Testis (tissue), 3 donors: ENCODE results near the gene ZFAND6. TPM values are rescaled to one million over a fixed set of nuclear protein-coding genes. Genes with fewer than 3 reads are reported as not detected.
"Not testable (repeated sequence)": the region's sequence is repeated elsewhere in the genome, so short reads cannot be mapped to it uniquely, and the experiment has no call there.

Source experiments
- DNase-seq: peaks from one replicate; pipeline ENCODE4 v3.0.0-alpha.2; 2019
- H3K27ac ChIP-seq, 2 donors: fragments of 200-600 bp; sonication (generic); one replicate each; pipeline ENCODE4 v1.5.1; 2019
- H3K27me3 ChIP-seq: fragments of 200-600 bp; sonication (generic); one replicate; pipeline ENCODE4 v1.5.1; 2019
- H3K36me3 ChIP-seq: fragments of 200-600 bp; sonication (generic); one replicate; pipeline ENCODE4 v1.5.1; 2017; ENCODE audit warnings: low read depth; ENCODE audit errors: missing control alignments
- H3K4me1 ChIP-seq: fragments of 200-600 bp; sonication (generic); one replicate; pipeline ENCODE4 v1.5.1; 2019
- H3K4me3 ChIP-seq, 2 donors: fragments of 200-600 bp; sonication (generic); one replicate each; pipeline ENCODE4 v1.5.1; 2017 to 2019
- H3K9me3 ChIP-seq: fragments of 200-600 bp; sonication (generic); one replicate; pipeline ENCODE4 v1.5.1; 2017
- POLR2A ChIP-seq: fragments of 450-650 bp; IDR thresholded peaks from one replicate; pipeline ENCODE4 v1.6.1; 2017; ENCODE audit warnings: antibody characterized with exemption, mild to moderate bottlenecking, moderate library complexity
- WGBS, 2 donors: methylation state at CpG; one replicate each; pipeline ENCODE4 v1.1.5; 2018; 5-methylcytosine and 5-hydroxymethylcytosine counted together
- intact Hi-C: fragments of 100-400 bp; cut with DNase I; formaldehyde crosslinking; loops from one replicate; pipeline ENCODE4 v1.15.1; 2023; ENCODE audit warnings: low total_unique reads
- polyA plus RNA-seq: library from polyadenylated mRNA; stranded (reverse); fragments of 350-450 nt; fragmentation: Illumina TruSeq; extraction: RNeasy Lipid Tissue Mini Kit (QIAGEN cat#74804); gene quantifications from one replicate; pipeline ENCODE4 v1.2.3, GENCODE V29; 2014; ENCODE audit warnings: low read depth, low replicate concordance; ENCODE audit not compliant: insufficient read depth
- total RNA-seq, 2 donors: library from RNA; depleted of rRNA; stranded (reverse); fragments of >200 nt; gene quantifications; one replicate each; pipeline ENCODE4 v1.2.3, GENCODE V29; 2016
- TF ChIP-seq, protein P1 (sequence below), 3 experiments: fragments of 450-650 bp in 2 of 3; fragments of 200-600 bp in 1 of 3; sonication (generic) in 1 of 3; IDR thresholded peaks; one replicate each; pipeline ENCODE4 v1.5.1; 2016 to 2019; ENCODE audit warnings: antibody characterized with exemption in 3 of 3, mild to moderate bottlenecking in 2 of 3, moderate library complexity in 1 of 3

The ZFAND6 gene
- total and polyA plus RNA-seq, 3 donors from 2014 or later: 220 to 255 (median 251) TPM

DNA sequence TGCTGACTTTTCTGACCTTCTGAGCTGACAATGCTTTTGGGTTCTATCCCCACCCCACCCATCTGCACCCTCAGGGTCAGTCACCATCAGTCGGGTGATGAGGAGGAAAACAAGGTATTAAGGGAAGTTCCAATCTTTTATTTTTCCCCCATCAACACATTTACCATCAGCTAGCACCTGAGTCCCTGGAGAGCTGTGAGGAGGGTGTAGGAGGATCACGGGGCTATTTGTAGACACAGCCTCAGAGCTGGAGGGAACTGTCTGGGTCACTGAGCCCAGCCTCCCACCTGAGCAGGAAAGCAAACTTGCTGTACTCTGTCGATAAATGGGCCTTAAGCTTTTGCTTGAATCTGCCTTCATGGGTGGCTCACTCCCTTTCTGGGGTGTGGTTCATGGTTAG lies 24.8 kb upstream of the ZFAND6 start:
- 75 to 88% methylated on average over 3 of the region's 3 CpGs for WGBS, 2 donors
- H3K27ac ChIP-seq: no peak overlapping the region

DNA sequence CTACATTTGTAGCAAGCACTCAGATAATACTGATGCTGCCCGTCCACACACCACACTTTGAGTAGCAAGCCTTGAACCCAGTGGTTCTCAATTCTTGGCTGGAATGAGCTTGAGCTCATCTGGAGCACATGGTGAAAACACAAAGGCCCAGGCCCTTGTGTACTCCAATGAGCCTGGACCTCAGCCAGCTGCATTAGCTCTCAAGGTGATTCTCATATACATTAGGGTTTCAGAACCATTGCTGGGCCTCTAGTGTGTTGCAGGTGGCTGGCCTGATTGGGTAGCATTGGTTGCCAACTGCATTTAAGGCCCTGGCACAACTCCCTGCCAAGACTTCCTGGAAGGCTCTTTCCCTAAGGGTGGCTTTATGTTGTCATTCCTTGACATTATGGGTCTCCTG lies 23.4 kb upstream of the ZFAND6 start:
- no peaks in the 10 kb centered on the region for H3K27me3 ChIP-seq
- WGBS, 2 donors: 48 to 57% methylated on average over 1 of the region's 1 CpG
- no peaks in the 10 kb centered on the region for H3K36me3 ChIP-seq
- H3K4me3 ChIP-seq: no peak overlapping the region
- TF ChIP-seq, protein P1, sequence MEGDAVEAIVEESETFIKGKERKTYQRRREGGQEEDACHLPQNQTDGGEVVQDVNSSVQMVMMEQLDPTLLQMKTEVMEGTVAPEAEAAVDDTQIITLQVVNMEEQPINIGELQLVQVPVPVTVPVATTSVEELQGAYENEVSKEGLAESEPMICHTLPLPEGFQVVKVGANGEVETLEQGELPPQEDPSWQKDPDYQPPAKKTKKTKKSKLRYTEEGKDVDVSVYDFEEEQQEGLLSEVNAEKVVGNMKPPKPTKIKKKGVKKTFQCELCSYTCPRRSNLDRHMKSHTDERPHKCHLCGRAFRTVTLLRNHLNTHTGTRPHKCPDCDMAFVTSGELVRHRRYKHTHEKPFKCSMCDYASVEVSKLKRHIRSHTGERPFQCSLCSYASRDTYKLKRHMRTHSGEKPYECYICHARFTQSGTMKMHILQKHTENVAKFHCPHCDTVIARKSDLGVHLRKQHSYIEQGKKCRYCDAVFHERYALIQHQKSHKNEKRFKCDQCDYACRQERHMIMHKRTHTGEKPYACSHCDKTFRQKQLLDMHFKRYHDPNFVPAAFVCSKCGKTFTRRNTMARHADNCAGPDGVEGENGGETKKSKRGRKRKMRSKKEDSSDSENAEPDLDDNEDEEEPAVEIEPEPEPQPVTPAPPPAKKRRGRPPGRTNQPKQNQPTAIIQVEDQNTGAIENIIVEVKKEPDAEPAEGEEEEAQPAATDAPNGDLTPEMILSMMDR (IDR thresholded peaks at IDR 0.05): no peak
- no peak for TF ChIP-seq POLR2A
- intact Hi-C loops: no loop called here
- no peaks in the 10 kb centered on the region for H3K9me3 ChIP-seq
- H3K27ac ChIP-seq: no peak overlapping the region
- no peak for DNase-seq
- peaks cover 5% of the 10 kb centered on the region for H3K4me1 ChIP-seq

More for the DNA sequence above, 24.8 kb upstream of the ZFAND6 start:
- DNase-seq: no peak
- Histone ChIP-seq H3K4me1 (peaks cover 5% of the 10 kb centered on the region), H3K36me3 (no peaks in the 10 kb centered on the region), H3K9me3 (no peaks in the 10 kb centered on the region), H3K27me3 (no peaks in the 10 kb centered on the region), H3K4me3 (no peak overlapping the region)
- intact Hi-C loops: no loop called here
- no peak for TF ChIP-seq POLR2A
- TF ChIP-seq, protein P1 (IDR thresholded peaks at IDR 0.05): no peak

DNA sequence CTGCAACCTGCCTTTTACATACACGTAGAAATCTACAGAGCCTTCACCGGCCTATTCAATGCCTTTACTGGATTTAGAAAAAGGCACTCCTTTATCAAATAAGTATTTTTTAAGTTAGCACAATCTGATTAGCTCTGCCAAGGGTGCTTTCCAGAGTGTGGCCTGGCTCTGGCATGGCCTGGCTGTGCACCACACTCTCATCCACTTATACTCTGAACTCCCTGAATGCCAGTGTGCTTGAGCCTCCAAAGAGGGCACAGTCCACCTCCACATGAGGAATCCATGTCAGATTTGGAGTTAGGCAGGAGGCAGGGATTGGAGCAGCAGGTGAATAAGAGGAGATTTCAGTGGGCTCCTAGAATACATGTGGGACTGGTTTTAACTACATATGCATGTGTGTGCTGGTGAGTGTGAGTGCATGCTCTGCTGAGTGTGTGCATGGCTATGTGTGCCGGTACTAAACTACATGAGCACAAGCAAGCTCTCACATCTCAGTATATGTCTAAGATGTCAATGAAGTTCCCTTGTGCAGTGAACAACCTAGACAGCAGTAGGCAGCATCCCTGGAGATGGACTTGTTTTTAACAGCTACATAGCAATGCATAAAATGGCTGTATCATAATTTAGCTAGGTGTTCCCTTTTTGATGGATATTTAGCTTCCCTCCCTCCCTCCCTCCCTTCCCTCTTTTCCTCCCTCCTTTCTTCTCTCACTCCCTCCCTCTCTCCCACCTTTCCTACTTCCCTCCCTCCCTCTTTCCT lies 17.8 kb upstream of the ZFAND6 start:
- no peak for TF ChIP-seq POLR2A
- TF ChIP-seq, protein P1 (IDR thresholded peaks at IDR 0.05): no peak
- WGBS, 2 donors: 83 to 94% methylated on average over 3 of the region's 3 CpGs
- Histone ChIP-seq H3K27me3 (no peaks in the 10 kb centered on the region), H3K36me3 (no peaks in the 10 kb centered on the region), H3K4me3 (no peak overlapping the region), H3K27ac (no peak overlapping the region), H3K9me3 (no peaks in the 10 kb centered on the region), H3K4me1 (no peaks in the 10 kb centered on the region)
- intact Hi-C loops: no loop called here
- no peak for DNase-seq

DNA sequence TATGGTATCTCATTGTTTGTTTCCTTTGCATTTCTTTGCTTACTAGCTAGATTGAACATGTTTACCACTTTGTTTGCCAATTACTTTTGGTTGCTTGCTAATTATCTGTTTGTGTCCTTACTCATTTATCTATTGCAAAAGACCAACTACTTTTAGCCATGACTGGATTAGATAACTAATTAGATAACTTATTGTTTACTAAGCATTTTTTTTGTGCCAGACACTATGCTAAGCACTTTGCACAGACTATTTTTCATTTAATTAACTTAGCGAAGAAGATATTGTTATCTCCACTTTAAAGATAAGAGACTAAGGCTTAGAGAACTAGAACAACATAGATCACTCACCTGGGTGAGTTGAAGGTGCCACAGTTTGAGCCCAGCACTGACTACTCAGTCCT lies 16.9 kb upstream of the ZFAND6 start:
- no peak for TF ChIP-seq POLR2A
- TF ChIP-seq, protein P1 (IDR thresholded peaks at IDR 0.05): no peak
- intact Hi-C loops: no loop called here
- no peak overlapping the region for H3K27ac ChIP-seq
- H3K36me3 ChIP-seq: no peaks in the 10 kb centered on the region
- H3K9me3 ChIP-seq: no peaks in the 10 kb centered on the region
- H3K4me3 ChIP-seq: no peak overlapping the region
- DNase-seq: no peak
- no peaks in the 10 kb centered on the region for H3K4me1 ChIP-seq
- no peaks in the 10 kb centered on the region for H3K27me3 ChIP-seq
- 63 to 70% methylated on average over 1 of the region's 1 CpG for WGBS, 2 donors

DNA sequence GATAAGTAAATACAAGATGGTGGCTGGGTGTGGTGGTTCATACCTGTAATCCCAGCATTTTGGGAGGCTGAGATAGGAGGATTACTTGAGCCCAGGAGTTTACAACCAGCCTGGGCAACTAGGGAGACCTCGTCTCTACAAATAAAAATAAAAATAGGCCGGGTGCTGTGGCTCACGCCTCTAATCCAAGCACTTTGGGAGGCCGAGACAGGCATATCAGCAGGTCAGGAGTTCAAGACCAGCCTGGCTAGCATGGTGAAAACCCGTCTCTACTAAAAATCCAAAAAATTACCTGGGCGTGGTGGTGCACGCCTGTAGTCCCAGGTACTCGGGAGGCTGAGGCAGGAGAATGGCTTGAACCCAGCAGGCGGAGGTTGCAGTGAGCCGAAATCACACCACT lies 14.3 kb upstream of the ZFAND6 start:
- DNase-seq, H3K4me1 ChIP-seq, H3K27ac ChIP-seq, intact Hi-C loops, H3K4me3 ChIP-seq, H3K36me3 ChIP-seq, H3K27me3 ChIP-seq, H3K9me3 ChIP-seq: not testable (repeated sequence)
- 94 to 96% methylated on average over 10 of the region's 10 CpGs for WGBS, 2 donors
